ENCODE measurements around the gene ACBD6. TPM values are rescaled to one million over a fixed set of nuclear protein-coding genes. Genes with fewer than 3 reads are reported as not detected.

The ACBD6 gene
- polyA plus RNA-seq, 4 donors: 68.1 to 85.1 (median 73.4) TPM

GRCh38 chr1:180527101-180527669, 24.8 kb upstream of the ACBD6 start:
- no peak for DNase-seq (ENCODE audit: low read depth in 4 of 4, low spot score in 2 of 4)

GRCh38 chr1:180525715-180526039, 23.3 kb upstream of the ACBD6 start:
- no peak for DNase-seq (ENCODE audit: low read depth in 4 of 4, low spot score in 2 of 4)

GRCh38 chr1:180524915-180525714, 22.7 kb upstream of the ACBD6 start:
- DNase-seq (ENCODE audit: low read depth in 4 of 4, low spot score in 2 of 4): no peak

- no peak for DNase-seq (ENCODE audit: low read depth in 4 of 4, low spot score in 2 of 4)
These were observed 22.0 kb upstream of the ACBD6 start for GRCh38 chr1:180524160-180524914.

- DNase-seq (ENCODE audit: low read depth in 4 of 4, low spot score in 2 of 4): no peak
These were observed 19.8 kb upstream of the ACBD6 start for GRCh38 chr1:180522213-180522515.

GRCh38 chr1:180521474-180522212, 19.3 kb upstream of the ACBD6 start:
- no peak for DNase-seq (ENCODE audit: low read depth in 4 of 4, low spot score in 2 of 4)

GRCh38 chr1:180519846-180520245, 17.5 kb upstream of the ACBD6 start:
- no peak for DNase-seq (ENCODE audit: low read depth in 4 of 4, low spot score in 2 of 4)

- DNase-seq (ENCODE audit: low read depth in 4 of 4, low spot score in 2 of 4): peak; percentile 47 to 76 (median 56)
These were observed 13.5 kb upstream of the ACBD6 start for GRCh38 chr1:180515857-180516388.

GRCh38 chr1:180515364-180515763, 13.0 kb upstream of the ACBD6 start:
- DNase-seq (ENCODE audit: low read depth in 4 of 4, low spot score in 2 of 4): no peak

- no peak for DNase-seq (ENCODE audit: low read depth in 4 of 4, low spot score in 2 of 4)
These were observed 11.2 kb upstream of the ACBD6 start for GRCh38 chr1:180513531-180513930.

GRCh38 chr1:180510882-180511281, 8.5 kb upstream of the ACBD6 start:
- DNase-seq (ENCODE audit: low read depth in 4 of 4, low spot score in 2 of 4): no peak

- DNase-seq (ENCODE audit: low read depth in 4 of 4, low spot score in 2 of 4): no peak
These were observed 6.3 kb upstream of the ACBD6 start for GRCh38 chr1:180508725-180509097.

- no peak for DNase-seq (ENCODE audit: low read depth in 4 of 4, low spot score in 2 of 4)
These were observed 5.7 kb upstream of the ACBD6 start for GRCh38 chr1:180507795-180508724.

GRCh38 chr1:180505732-180506335, 3.5 kb upstream of the ACBD6 start:
- DNase-seq (ENCODE audit: low read depth in 4 of 4, low spot score in 2 of 4): no peak

GRCh38 chr1:180504186-180504585, 1.8 kb upstream of the ACBD6 start:
- DNase-seq (ENCODE audit: low read depth in 4 of 4, low spot score in 2 of 4): no peak

- DNase-seq (ENCODE audit: low read depth in 4 of 4, low spot score in 2 of 4): no peak
These were observed 994 bp upstream of the ACBD6 start for GRCh38 chr1:180503280-180503862.

GRCh38 chr1:180501865-180502360, 464 bp downstream of the ACBD6 start:
- peak in 1 of 4 donors; percentile 81 for DNase-seq (ENCODE audit: low read depth in 4 of 4, low spot score in 2 of 4)

- DNase-seq (ENCODE audit: low read depth in 4 of 4, low spot score in 2 of 4): no peak
These were observed 1.7 kb downstream of the ACBD6 start for GRCh38 chr1:180500689-180501088.

GRCh38 chr1:180498594-180498993, 3.8 kb downstream of the ACBD6 start:
- no peak for DNase-seq (ENCODE audit: low read depth in 4 of 4, low spot score in 2 of 4)

Measured in left renal cortex interstitium (tissue), 4 donors.